H1 (cell line): ENCODE measurements around the gene AURKB. TPM values are rescaled to one million over a fixed set of nuclear protein-coding genes. Genes with fewer than 3 reads are reported as not detected.

Experiments
- CHD7 ChIP-seq: fragments of 300-600 bp; sonication (generic); IDR thresholded peaks from 2 replicates; pipeline ENCODE4 v1.7.1; 2012; ENCODE audit warnings: low read length, moderate library complexity, mild to moderate bottlenecking, inconsistent platforms; ENCODE audit not compliant: insufficient replicate concordance
- KDM5A ChIP-seq: fragments of 200-600 bp; IDR thresholded peaks from 2 replicates; pipeline ENCODE4 v1.7.1; 2012; ENCODE audit warnings: mild to moderate bottlenecking, low read length, inconsistent platforms, mixed read lengths
- NRF1 ChIP-seq: IDR thresholded peaks from 2 replicates; pipeline ENCODE4 v1.6.1; 2011; ENCODE audit warnings: mild to moderate bottlenecking, low read depth, low read length, improper control_type of control experiment
- PHF8 ChIP-seq: fragments of 200-600 bp; sonication (generic); conservative IDR thresholded peaks from 2 replicates; pipeline ENCODE4 v1.7.1; 2012; ENCODE audit warnings: low read depth, mild to moderate bottlenecking, inconsistent platforms, low read length, moderate library complexity
- POLR2A ChIP-seq, 2 experiments: IDR thresholded peaks; 1 replicate in 1 of 2; 2 replicates in 1 of 2; pipeline ENCODE4 v1.6.1; 2011; ENCODE audit warnings: low read depth in 2 of 2, low read length in 2 of 2, mild to moderate bottlenecking in 2 of 2; ENCODE audit errors: control extremely low read depth in 1 of 2
- POLR2AphosphoS5 ChIP-seq: IDR thresholded peaks from 2 replicates; pipeline ENCODE4 v1.6.1; 2011; ENCODE audit warnings: low read depth, low read length
- POU5F1 ChIP-seq: IDR thresholded peaks from 2 replicates; pipeline ENCODE4 v1.6.1; 2011; ENCODE audit warnings: low read depth, mild to moderate bottlenecking, low read length, moderate library complexity
- RNF2 ChIP-seq: fragments of 200-900, 300-1000 bp; sonication (generic); IDR thresholded peaks from 2 replicates; pipeline ENCODE4 v1.7.1; 2016; ENCODE audit warnings: borderline replicate concordance, low read depth, mild to moderate bottlenecking, antibody characterized with exemption, low read length; ENCODE audit not compliant: poor library complexity, severe bottlenecking; ENCODE audit errors: missing control alignments
- SIN3A ChIP-seq, 2 experiments: IDR thresholded peaks in 1 of 2; conservative IDR thresholded peaks in 1 of 2; 2 replicates each; pipeline ENCODE4 v1.6.1; 2011 to 2012; ENCODE audit warnings: low read length in 2 of 2, improper control_type of control experiment in 1 of 2, low read depth in 1 of 2, mild to moderate bottlenecking in 1 of 2
- SP2 ChIP-seq: IDR thresholded peaks from 2 replicates; pipeline ENCODE4 v1.6.1; 2012; ENCODE audit warnings: mild to moderate bottlenecking, low read length, inconsistent platforms
- USF2 ChIP-seq: IDR thresholded peaks from 2 replicates; pipeline ENCODE4 v1.6.1; 2011; ENCODE audit warnings: low read length, improper control_type of control experiment
- polyA plus RNA-seq, 7 experiments: library from polyadenylated mRNA; depleted of rRNA in 3 of 7; stranded (reverse) in 5 of 7; unstranded in 2 of 7; fragments of >200 nt in 5 of 7; fragments of 200-250 nt in 2 of 7; gene quantifications; 1 replicate in 5 of 7; 2 replicates in 1 of 7; 4 replicates in 1 of 7; pipeline versions ENCODE4 v1.2.1 to v1.2.3, GENCODE V29; 2011 to 2013; ENCODE audit warnings: missing spikeins in 2 of 7, mixed read lengths in 2 of 7
- total RNA-seq: library from RNA; stranded (reverse); fragmentation: NEBNext Ultra II Directional; extraction: Animal tissue kit (Norgen Biotek cat#: 25700); gene quantifications from 2 replicates; pipeline ENCODE4 v1.2.1, GENCODE V29; 2021

The AURKB gene
- total and polyA plus RNA-seq, 2 of the 8 experiments (the other 6 are each of a cell fraction or from before 2014, with no cell fraction given), result 102 to 160 TPM

- TF ChIP-seq CHD7 (no peak), POLR2A (IDR thresholded peaks at IDR 0.05; ENCODE audit: control extremely low read depth in 1 of 2, low read depth in 2 of 2, low read length in 2 of 2) (no peak), USF2 (no peak), KDM5A (no peak), NRF1 (no peak), PHF8 (no peak), POLR2AphosphoS5 (no peak), SIN3A (conservative IDR thresholded peaks at IDR 0.05 in 1 of 2, IDR thresholded peaks at IDR 0.05 in 1 of 2; ENCODE audit: low read depth in 1 of 2, low read length in 2 of 2) (no peak), POU5F1 (no peak), RNF2 (no peak), SP2 (no peak)
Measured at GRCh38 chr17:8237175-8237574, 26.8 kb upstream of the AURKB start (continued).
